ENCODE data around the gene LIPI.

Gene LIPI

DNA sequence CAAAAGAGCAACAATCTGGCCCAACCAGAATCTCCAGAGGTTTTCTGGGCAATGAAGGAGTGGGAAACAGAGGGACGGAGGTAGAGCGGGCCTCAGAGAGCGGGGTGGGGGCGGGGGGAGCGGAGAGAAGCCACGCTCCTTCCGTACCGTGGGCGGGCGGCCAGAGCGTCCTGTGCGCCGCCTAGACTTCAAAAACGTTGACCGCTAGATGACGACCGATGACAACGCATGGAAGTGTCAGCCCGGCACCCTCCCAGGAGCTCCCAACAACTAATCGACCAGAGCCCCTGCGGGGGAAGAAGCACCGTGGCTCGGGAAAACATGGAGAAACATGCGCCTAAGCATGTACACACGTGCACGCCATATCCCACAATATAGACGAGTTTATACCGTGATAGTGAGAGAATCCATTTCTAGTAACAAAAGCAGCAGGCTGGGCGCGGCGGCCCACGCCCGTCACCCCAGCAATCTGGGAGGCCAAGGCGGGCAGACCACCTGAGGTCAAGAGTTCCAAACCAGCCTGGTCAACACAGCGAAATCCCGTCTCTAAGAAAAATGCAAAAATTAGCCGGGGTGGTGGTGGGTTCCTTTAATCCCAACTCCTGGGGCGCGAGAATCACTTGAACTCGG, 131.9 kb downstream of the LIPI start:
- Histone ChIP-seq H3K4me3 (ENCODE audit: insufficient read depth, low read length, poor library complexity, severe bottlenecking) (no peak overlapping the region), H3K79me2 (ENCODE audit: insufficient read depth, low read length) (no peaks in the 10 kb centered on the region), H3K9me3 (ENCODE audit: insufficient read depth, low read length) (no peaks in the 10 kb centered on the region), H3K9me2 (replicated peaks; ENCODE audit: insufficient read depth, low read length) (no peaks in the 10 kb centered on the region), H4K20me1 (ENCODE audit: low read depth, low read length) (no peaks in the 10 kb centered on the region), H3K9ac (ENCODE audit: low read length) (no peak overlapping the region), H2AFZ (ENCODE audit: low read depth, low read length, severe bottlenecking) (no peak overlapping the region), H3K4me2 (ENCODE audit: low read depth, low read length, poor library complexity, severe bottlenecking) (no peak overlapping the region), H3F3A (ENCODE audit: insufficient read depth) (no peaks in the 10 kb centered on the region), H3K36me3 (ENCODE audit: low read length) (no peaks in the 10 kb centered on the region), H3K27me3 (ENCODE audit: low read length) (no peaks in the 10 kb centered on the region), H3K27ac (ENCODE audit: low read depth, low read length) (no peak overlapping the region)
- TF ChIP-seq CTCF (IDR thresholded peaks at IDR 0.05; ENCODE audit: insufficient read depth, low read length, poor library complexity, severe bottlenecking) (no peak), EZH2phosphoT487 (conservative IDR thresholded peaks at IDR 0.05; ENCODE audit: low read length) (no peak)

GRCh38 chr21:14076143-14076806, 134.5 kb downstream of the LIPI start:
- H3K27me3 ChIP-seq (ENCODE audit: low read length) = no peaks in the 10 kb centered on the region
- no peaks in the 10 kb centered on the region for H3K36me3 ChIP-seq (ENCODE audit: low read length)
- H4K20me1 ChIP-seq (ENCODE audit: low read depth, low read length) = no peaks in the 10 kb centered on the region

GRCh38 chr21:14075346-14076142, 135.2 kb downstream of the LIPI start:
- H3K27ac ChIP-seq (ENCODE audit: low read depth, low read length) = no peak overlapping the region
- no peak overlapping the region for H3K4me3 ChIP-seq (ENCODE audit: insufficient read depth, low read length, poor library complexity, severe bottlenecking)
- no peaks in the 10 kb centered on the region for H3K9me3 ChIP-seq (ENCODE audit: insufficient read depth, low read length)
- no peaks in the 10 kb centered on the region for H3K9me2 ChIP-seq (replicated peaks; ENCODE audit: insufficient read depth, low read length)
- no peak overlapping the region for H3K9ac ChIP-seq (ENCODE audit: low read length)
- no peaks in the 10 kb centered on the region for H3K27me3 ChIP-seq (ENCODE audit: low read length)
- no peaks in the 10 kb centered on the region for H4K20me1 ChIP-seq (ENCODE audit: low read depth, low read length)
- H2AFZ ChIP-seq (ENCODE audit: low read depth, low read length, severe bottlenecking) = no peak overlapping the region
- no peaks in the 10 kb centered on the region for H3K36me3 ChIP-seq (ENCODE audit: low read length)
- TF ChIP-seq CTCF (IDR thresholded peaks at IDR 0.05; ENCODE audit: insufficient read depth, low read length, poor library complexity, severe bottlenecking) = no peak
- TF ChIP-seq EZH2phosphoT487 (conservative IDR thresholded peaks at IDR 0.05; ENCODE audit: low read length) = no peak
- H3F3A ChIP-seq (ENCODE audit: insufficient read depth) = no peaks in the 10 kb centered on the region
- no peaks in the 10 kb centered on the region for H3K79me2 ChIP-seq (ENCODE audit: insufficient read depth, low read length)
- no peak overlapping the region for H3K4me2 ChIP-seq (ENCODE audit: low read depth, low read length, poor library complexity, severe bottlenecking)

More at GRCh38 chr21:14076143-14076806, 134.5 kb downstream of the LIPI start:
- Histone ChIP-seq H2AFZ (ENCODE audit: low read depth, low read length, severe bottlenecking) (no peak overlapping the region), H3K79me2 (ENCODE audit: insufficient read depth, low read length) (no peaks in the 10 kb centered on the region), H3F3A (ENCODE audit: insufficient read depth) (no peaks in the 10 kb centered on the region), H3K9ac (ENCODE audit: low read length) (no peak overlapping the region), H3K4me2 (ENCODE audit: low read depth, low read length, poor library complexity, severe bottlenecking) (no peak overlapping the region), H3K9me2 (replicated peaks; ENCODE audit: insufficient read depth, low read length) (no peaks in the 10 kb centered on the region), H3K4me3 (ENCODE audit: insufficient read depth, low read length, poor library complexity, severe bottlenecking) (no peak overlapping the region), H3K27ac (ENCODE audit: low read depth, low read length) (no peak overlapping the region), H3K9me3 (ENCODE audit: insufficient read depth, low read length) (no peaks in the 10 kb centered on the region)
- TF ChIP-seq EZH2phosphoT487 (conservative IDR thresholded peaks at IDR 0.05; ENCODE audit: low read length) (no peak), CTCF (IDR thresholded peaks at IDR 0.05; ENCODE audit: insufficient read depth, low read length, poor library complexity, severe bottlenecking) (no peak)
